Vagina (tissue), 2 donors: ENCODE results near the gene LMNTD2. TPM values are rescaled to one million over a fixed set of nuclear protein-coding genes. Genes with fewer than 3 reads are reported as not detected.

Experiments used
- DNase-seq, 2 donors: peaks; one replicate each; pipeline ENCODE4 v3.0.0-alpha.2; 2017; ENCODE audit errors: extremely low spot score in 2 of 2
- H3K27ac ChIP-seq: fragments of 200-600 bp; sonication (generic); one replicate; pipeline ENCODE4 v1.5.1; 2019
- H3K27me3 ChIP-seq: fragments of 200-600 bp; sonication (generic); one replicate; pipeline ENCODE4 v1.5.1; 2019
- H3K36me3 ChIP-seq, 2 donors: fragments of 200-600 bp; sonication (generic); one replicate each; pipeline ENCODE4 v1.5.1; 2017 to 2019
- H3K4me1 ChIP-seq: fragments of 200-600 bp; sonication (generic); one replicate; pipeline ENCODE4 v1.5.1; 2019
- H3K4me3 ChIP-seq, 2 donors: fragments of 200-600 bp; sonication (generic); 1 replicate in 1 of 2; 2 replicates in 1 of 2; pipeline ENCODE4 v1.5.1; 2016 to 2019
- H3K9me3 ChIP-seq: fragments of 200-600 bp; sonication (generic); one replicate; pipeline ENCODE4 v1.5.1; 2019
- POLR2A ChIP-seq, 2 donors: fragments of 450-650 bp; IDR thresholded peaks; one replicate each; pipeline ENCODE4 v1.6.1; 2017; ENCODE audit warnings: antibody characterized with exemption in 2 of 2, mild to moderate bottlenecking in 2 of 2, moderate library complexity in 2 of 2
- POLR2AphosphoS5 ChIP-seq, 2 donors: sonication (generic); formaldehyde crosslinking; IDR thresholded peaks; one replicate each; pipeline ENCODE4 v1.9.0; 2017; ENCODE audit warnings: antibody characterized with exemption in 2 of 2, mild to moderate bottlenecking in 2 of 2, low read depth in 1 of 2; ENCODE audit not compliant: insufficient read depth in 1 of 2
- intact Hi-C: fragments of 100-400 bp; cut with DNase I; formaldehyde crosslinking; loops from one replicate; pipeline ENCODE4 v1.15.1; 2023
- total RNA-seq: library from RNA; depleted of rRNA; stranded (reverse); fragments of >200 nt; gene quantifications from one replicate; pipeline ENCODE4 v1.2.3, GENCODE V29; 2016
- TF ChIP-seq, protein P1 (sequence below), 3 experiments: fragments of 450-650 bp in 2 of 3; fragments of 200-600 bp in 1 of 3; sonication (generic) in 1 of 3; IDR thresholded peaks; one replicate each; pipeline ENCODE4 v1.5.1; 2017 to 2019; ENCODE audit warnings: antibody characterized with exemption in 3 of 3, mild to moderate bottlenecking in 2 of 3, moderate library complexity in 2 of 3

The LMNTD2 gene
- total RNA-seq, 1 donor from 2014 or later: 1.7 TPM

DNA sequence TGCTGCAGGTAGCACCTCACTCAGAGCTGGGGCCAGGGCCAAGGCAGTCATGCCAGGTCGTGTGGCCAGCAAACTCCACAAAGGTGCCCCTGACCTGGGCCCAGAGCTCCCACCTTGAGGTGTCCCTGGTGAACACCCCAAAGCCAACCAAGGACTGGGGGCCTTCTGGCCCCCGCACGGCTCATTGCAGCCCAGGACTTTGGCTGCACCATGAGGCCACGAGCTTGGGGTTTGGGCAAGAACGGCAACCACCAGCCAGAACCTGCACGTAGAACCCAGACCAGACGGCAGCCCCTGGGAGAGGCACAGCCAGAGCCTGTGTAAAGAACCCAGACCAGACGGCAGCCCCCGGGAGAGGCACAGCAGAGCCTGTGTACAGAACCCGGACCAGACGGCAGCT is 15.4 kb downstream of the LMNTD2 start:
- H3K36me3 ChIP-seq: no peaks in the 10 kb centered on the region
- no peak overlapping the region for H3K4me3 ChIP-seq
- no peak overlapping the region for H3K27ac ChIP-seq
- DNase-seq: no peak
- H3K9me3 ChIP-seq: no peaks in the 10 kb centered on the region
- intact Hi-C loops: no loop called here
- TF ChIP-seq POLR2AphosphoS5 (IDR thresholded peaks at IDR 0.05; ENCODE audit: insufficient read depth in 1 of 2, low read depth in 1 of 2) (no peak), POLR2A (IDR thresholded peaks at IDR 0.05) (no peak)
- TF ChIP-seq, protein P1, sequence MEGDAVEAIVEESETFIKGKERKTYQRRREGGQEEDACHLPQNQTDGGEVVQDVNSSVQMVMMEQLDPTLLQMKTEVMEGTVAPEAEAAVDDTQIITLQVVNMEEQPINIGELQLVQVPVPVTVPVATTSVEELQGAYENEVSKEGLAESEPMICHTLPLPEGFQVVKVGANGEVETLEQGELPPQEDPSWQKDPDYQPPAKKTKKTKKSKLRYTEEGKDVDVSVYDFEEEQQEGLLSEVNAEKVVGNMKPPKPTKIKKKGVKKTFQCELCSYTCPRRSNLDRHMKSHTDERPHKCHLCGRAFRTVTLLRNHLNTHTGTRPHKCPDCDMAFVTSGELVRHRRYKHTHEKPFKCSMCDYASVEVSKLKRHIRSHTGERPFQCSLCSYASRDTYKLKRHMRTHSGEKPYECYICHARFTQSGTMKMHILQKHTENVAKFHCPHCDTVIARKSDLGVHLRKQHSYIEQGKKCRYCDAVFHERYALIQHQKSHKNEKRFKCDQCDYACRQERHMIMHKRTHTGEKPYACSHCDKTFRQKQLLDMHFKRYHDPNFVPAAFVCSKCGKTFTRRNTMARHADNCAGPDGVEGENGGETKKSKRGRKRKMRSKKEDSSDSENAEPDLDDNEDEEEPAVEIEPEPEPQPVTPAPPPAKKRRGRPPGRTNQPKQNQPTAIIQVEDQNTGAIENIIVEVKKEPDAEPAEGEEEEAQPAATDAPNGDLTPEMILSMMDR (IDR thresholded peaks at IDR 0.05): no peak
- H3K4me1 ChIP-seq: no peaks in the 10 kb centered on the region
- no peaks in the 10 kb centered on the region for H3K27me3 ChIP-seq

- TF ChIP-seq, protein P1 (IDR thresholded peaks at IDR 0.05): no peak
- no peak for TF ChIP-seq POLR2A (IDR thresholded peaks at IDR 0.05)
- no peak for TF ChIP-seq POLR2AphosphoS5 (IDR thresholded peaks at IDR 0.05; ENCODE audit: insufficient read depth in 1 of 2, low read depth in 1 of 2)
- intact Hi-C loops: no loop called here
Observed at GRCh38 chr11:544817-545166, 15.7 kb downstream of the LMNTD2 start.

GRCh38 chr11:541433-541885 is 19.1 kb downstream of the LMNTD2 start:
- intact Hi-C loops: no loop called here
- TF ChIP-seq, protein P1 (IDR thresholded peaks at IDR 0.05): no peak
- TF ChIP-seq POLR2AphosphoS5 (IDR thresholded peaks at IDR 0.05; ENCODE audit: insufficient read depth in 1 of 2, low read depth in 1 of 2) (no peak), POLR2A (IDR thresholded peaks at IDR 0.05) (no peak)
- H3K4me3 ChIP-seq: no peak overlapping the region
- no peak overlapping the region for H3K27ac ChIP-seq
- no peak for DNase-seq
- H3K27me3 ChIP-seq: no peaks in the 10 kb centered on the region
- H3K9me3 ChIP-seq: no peaks in the 10 kb centered on the region
- no peaks in the 10 kb centered on the region for H3K36me3 ChIP-seq
- peaks cover 16% of the 10 kb centered on the region for H3K4me1 ChIP-seq

More at GRCh38 chr11:544817-545166, 15.7 kb downstream of the LMNTD2 start:
- DNase-seq: no peak
- H3K4me1 ChIP-seq: no peaks in the 10 kb centered on the region
- no peak overlapping the region for H3K27ac ChIP-seq
- no peaks in the 10 kb centered on the region for H3K27me3 ChIP-seq
- no peaks in the 10 kb centered on the region for H3K36me3 ChIP-seq
- no peak overlapping the region for H3K4me3 ChIP-seq
- H3K9me3 ChIP-seq: no peaks in the 10 kb centered on the region

DNA sequence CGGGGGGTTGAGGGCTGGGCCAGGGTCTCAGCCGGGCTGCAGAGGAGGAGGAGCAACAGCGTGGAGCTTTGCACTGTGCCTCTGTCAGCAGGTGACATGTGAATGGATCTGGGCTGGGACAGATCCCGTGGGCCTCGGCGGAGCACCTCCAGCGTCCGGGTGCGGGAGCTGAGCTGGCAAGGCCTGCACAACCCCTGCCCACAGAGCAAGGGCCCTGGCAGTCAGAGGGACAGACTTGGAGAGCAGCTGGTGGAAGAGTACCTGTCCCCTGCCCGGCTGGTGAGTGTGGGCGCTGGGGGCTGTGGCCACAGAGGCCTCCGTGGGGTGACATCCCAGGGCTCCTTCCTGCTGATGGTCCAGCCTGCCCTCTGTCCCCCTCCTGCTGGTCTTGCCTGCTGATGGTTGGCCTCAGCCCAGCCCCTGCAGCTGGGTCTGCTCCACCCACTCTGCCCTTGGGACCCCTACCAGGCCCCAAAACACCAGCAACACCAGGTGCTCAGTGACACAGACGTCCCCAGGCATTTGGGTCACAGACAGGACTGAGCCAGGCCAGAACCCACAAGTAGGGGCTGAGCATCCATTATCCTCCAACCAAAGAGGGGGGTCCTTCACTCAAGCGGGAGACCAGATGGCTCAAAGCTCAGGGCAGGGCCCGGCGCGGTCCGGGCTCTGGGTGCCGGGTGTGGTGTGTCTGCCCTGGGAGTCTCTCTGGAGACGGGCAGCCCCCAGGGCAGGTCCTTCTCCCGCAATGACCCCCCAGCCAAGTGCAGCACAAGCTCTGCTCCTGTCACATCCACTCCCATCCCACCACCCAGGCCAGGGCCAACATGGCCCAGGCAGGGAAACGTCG is 19.7 kb downstream of the LMNTD2 start:
- no peaks in the 10 kb centered on the region for H3K9me3 ChIP-seq
- intact Hi-C loops: no loop called here
- no peaks in the 10 kb centered on the region for H3K36me3 ChIP-seq

More for the DNA sequence above, 19.7 kb downstream of the LMNTD2 start:
- no peak overlapping the region for H3K4me3 ChIP-seq
- H3K27me3 ChIP-seq: no peaks in the 10 kb centered on the region
- peaks cover 22% of the 10 kb centered on the region for H3K4me1 ChIP-seq
- TF ChIP-seq POLR2AphosphoS5 (IDR thresholded peaks at IDR 0.05; ENCODE audit: insufficient read depth in 1 of 2, low read depth in 1 of 2): no peak
- TF ChIP-seq POLR2A (IDR thresholded peaks at IDR 0.05): no peak
- TF ChIP-seq, protein P1 (IDR thresholded peaks at IDR 0.05): no peak
- no peak overlapping the region for H3K27ac ChIP-seq
- no peak for DNase-seq
